HG02852 (cell line): ENCODE results near the gene DNAH7.
"Not testable (repeated sequence)": the region's sequence is repeated elsewhere in the genome, so short reads cannot be mapped to it uniquely, and the experiment has no call there.

Experiments used
- ATAC-seq: cut with Tn5 transposase; IDR thresholded peaks from one replicate; pipeline ENCODE4 v1.9.1; 2021; ENCODE audit warnings: mild to moderate bottlenecking, moderate library complexity; ENCODE audit not compliant: unreplicated experiment

DNAH7 gene

GRCh38 chr2:196068271-196069209 lies at the start of gene DNAH7:
Gene DNAH7, minus strand, starts transcription at chr2:196068837. Its CDS starts 126 bp downstream, at chr2:196068711.
- ATAC-seq: peak; percentile 99

- no peak for ATAC-seq
These were observed 48.6 kb upstream of the DNAH7 start for GRCh38 chr2:196117214-196117705.

DNA sequence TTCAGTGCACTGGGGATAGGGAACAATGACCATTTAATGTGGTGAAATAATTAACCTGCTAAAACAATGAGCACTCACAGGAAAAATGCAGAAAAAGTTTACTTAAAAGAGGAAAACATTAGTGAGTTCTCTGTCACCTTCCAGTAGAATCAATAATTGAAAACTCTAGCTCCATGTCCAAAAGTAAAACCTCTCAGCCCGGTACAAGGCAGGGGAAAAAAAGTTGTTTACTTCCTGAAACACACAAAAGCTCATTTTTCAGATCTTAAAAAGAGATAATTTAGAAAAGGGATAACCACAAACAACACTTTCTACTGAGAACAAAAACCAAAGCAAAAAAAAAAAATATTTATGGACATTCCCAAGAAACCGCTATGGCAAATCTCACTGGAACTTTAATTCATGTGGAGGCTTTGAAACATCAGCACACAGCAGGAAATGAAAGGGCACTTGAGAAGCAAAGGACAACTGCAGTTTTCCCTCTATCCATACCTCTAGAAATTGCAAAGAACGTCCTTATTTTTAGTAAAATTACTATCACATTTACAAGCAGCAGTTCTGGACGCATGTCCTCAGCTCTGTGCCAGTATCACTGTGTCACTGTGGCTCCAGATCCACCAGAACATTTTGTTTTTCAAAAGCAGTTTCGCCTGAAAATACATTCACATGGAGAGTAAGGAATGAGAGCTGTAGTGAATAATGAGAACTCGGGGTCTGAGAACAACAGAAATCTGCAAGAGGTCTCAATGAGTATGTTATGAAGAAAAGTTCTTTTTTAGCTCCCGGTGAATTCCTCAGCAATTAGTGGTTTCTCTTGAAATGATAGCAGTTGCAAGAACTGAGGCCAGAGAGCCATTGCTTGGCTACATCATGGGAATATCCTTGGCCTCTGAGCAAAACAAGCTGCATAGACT lies 44.7 kb upstream of the DNAH7 start:
- no peak for ATAC-seq

GRCh38 chr2:196112418-196113034 lies 43.9 kb upstream of the DNAH7 start:
- ATAC-seq: no peak

DNA sequence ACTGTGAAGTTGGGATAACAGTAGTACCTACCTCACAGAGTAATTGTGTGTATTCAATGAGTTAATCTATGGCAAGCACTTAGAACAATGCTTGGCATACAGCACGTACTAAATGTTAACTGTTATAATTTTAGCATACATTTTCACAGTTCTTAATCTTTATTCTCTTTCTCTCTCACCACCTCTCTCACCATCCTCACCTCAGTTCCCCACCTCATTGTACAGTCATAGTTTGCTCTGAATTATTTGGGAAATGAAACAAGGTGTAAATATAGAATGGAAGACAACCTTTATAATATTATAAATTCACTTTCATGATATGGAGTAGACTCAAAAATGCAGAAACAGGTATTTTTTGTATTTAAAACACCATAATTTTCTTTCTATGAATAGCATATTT lies 40.0 kb upstream of the DNAH7 start:
- no peak for ATAC-seq

GRCh38 chr2:196105951-196106350 lies 37.3 kb upstream of the DNAH7 start:
- ATAC-seq: no peak

- no peak for ATAC-seq
These were observed 35.4 kb upstream of the DNAH7 start for GRCh38 chr2:196104066-196104465.

GRCh38 chr2:196103626-196104025 lies 35.0 kb upstream of the DNAH7 start:
- no peak for ATAC-seq

DNA sequence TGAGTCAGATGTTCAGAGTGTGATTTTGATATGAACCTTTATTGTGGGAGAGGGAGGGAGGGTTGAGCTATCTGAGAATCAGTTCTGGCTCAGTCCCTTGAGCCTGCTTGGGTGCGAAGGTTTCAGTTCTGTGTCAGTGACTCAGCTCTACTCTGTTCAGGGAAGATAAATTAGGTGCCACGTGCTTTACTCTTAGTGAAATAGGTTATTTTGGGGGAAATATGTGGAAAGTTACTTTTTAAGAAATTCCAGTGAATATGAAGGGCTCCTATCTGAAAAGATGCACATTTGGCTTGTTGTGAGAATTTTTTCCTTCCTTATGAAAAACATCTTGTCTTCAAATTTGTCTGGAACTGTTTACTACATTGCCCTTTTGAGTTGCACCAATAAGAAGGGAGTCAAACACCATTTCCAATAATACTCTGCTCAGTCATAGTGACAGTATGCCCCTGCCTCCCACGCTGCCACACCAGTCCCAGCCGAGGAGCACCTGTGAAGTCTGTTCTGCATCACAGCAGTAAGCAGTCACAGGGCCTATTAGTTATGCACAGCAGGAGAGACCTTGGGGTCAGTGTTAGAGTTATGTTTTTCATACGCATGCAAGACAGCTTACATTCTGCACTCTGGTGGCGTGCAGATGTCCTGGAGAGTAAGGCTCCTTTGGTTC lies 32.8 kb upstream of the DNAH7 start:
- ATAC-seq: peak; percentile 94

DNA sequence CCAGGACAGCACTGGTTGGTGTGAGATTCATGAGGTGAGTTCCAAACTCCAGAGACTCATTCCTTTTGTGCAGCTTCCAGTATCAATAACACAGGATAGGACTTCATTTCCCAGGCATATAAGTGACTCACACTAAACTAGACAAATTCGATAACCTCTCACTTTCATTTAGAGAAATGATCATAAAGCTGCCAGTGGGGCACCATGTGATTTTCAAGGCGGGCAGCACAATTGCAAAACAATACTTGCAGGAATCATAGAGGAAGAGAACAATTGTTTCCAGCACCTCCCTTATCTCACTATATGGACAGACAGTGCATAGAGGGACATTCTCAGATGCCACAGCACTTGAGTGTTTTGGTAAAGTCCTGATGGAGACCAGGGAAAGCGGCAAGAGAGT lies 31.3 kb upstream of the DNAH7 start:
- no peak for ATAC-seq

DNA sequence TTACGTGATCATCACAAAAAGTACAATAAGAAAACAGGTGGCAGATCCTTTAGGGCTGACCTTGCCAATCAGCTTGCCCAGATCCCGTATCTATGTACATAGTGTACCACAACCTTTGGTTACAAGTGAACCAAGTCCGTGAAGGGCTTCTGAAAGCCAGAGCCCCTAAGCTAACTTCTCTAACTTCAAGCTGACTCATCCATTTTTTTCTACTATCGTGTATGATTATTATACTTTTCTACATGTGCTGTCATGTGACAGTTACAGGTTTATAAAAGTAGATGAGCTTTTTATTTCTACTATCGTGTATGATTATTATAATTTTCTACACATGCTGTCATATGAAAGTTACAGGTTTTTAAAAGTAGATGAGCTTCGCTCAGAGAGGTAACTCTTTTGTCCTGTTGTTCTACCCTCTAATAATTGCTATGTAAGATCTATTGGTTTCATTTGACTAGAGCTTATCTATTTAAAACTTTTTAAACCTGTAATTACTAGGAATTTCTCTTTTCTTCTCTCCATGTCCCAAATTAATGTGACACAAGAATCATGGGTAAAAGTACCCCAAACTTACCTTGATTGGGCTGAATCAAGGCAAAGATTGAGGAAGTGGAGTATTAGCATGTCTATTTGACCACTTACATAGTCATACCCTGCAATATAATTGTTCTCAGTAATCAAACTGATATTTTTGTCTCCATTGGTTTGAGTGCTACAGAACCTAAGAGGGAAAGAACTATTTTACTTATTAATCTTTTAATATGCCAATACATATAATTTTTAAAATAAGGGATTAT lies 29.4 kb upstream of the DNAH7 start:
- ATAC-seq: no peak

GRCh38 chr2:196096982-196097745 lies 28.5 kb upstream of the DNAH7 start:
- no peak for ATAC-seq

- ATAC-seq: no peak
These were observed 27.6 kb upstream of the DNAH7 start for GRCh38 chr2:196096264-196096663.

GRCh38 chr2:196089448-196089847 lies 20.8 kb upstream of the DNAH7 start:
- not testable (repeated sequence) for ATAC-seq

DNA sequence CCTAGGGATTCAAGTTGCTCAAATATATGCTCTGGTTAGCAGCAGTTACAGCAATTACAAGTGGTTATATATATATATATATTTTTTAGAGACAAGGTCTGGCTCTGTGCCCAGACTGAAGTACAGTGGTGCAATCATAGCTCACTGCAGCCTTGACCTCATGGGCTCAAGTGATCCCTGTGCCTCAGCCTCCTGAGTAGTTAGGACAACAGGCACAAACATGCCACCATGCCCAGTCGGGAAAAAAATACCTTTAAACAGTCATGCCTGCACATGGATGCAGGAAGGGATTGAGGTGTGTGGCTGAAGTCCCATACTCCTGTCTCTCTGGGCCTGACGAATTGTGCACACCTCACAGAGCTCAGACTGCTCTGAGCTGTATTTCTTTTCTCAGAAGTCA lies 19.6 kb upstream of the DNAH7 start:
- ATAC-seq: no peak

GRCh38 chr2:196086517-196087368 lies 18.1 kb upstream of the DNAH7 start:
- peak; percentile 75 for ATAC-seq

GRCh38 chr2:196083601-196084000 lies 15.0 kb upstream of the DNAH7 start:
- no peak for ATAC-seq

DNA sequence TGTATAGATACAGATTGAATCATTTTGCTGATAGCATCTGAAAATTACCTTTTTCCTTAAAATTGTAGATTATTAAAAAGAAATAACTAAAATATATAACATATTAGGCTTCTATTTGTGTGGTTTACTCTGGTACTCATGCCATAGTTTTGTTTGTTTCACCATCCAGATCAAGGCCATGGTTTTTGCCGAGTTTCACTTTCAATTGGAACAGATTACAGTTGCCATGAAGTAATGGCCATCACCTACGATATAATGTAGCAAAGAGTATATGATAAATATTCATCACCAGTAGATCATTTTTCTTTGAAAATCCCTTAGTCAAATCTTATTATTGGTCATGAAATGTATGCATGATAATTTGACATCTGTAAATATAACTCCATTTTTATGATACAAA lies 11.9 kb upstream of the DNAH7 start:
- no peak for ATAC-seq
